ENCODE data around the gene ZFYVE19. TPM values are rescaled to one million over a fixed set of nuclear protein-coding genes. Genes with fewer than 3 reads are reported as not detected.
A peak's percentile ranks its signal among the peaks of the same experiment; 100 is the strongest.

ZFYVE19 gene
- total RNA-seq, 4 donors from 2014 or later = 5.6 to 37.5 (median 15.2) TPM

- peak overlapping the region; percentile 43 to 56 for H3K4me3 ChIP-seq
- TF ChIP-seq CTCF (IDR thresholded peaks at IDR 0.05) = no peak
- TF ChIP-seq POLR2A (IDR thresholded peaks at IDR 0.05) = no peak
- no peaks in the 10 kb centered on the region for H3K27me3 ChIP-seq
- DNase-seq = no peak
- H3K4me1 ChIP-seq = peaks cover 0 to 4% of the 10 kb centered on the region in 2 donors
- intact Hi-C loops (cut with DNase I; ENCODE audit: low total_unique reads) = no loop called here
- peak overlapping the region; percentile 67 to 83 for H3K27ac ChIP-seq
- H3K9me3 ChIP-seq = no peaks in the 10 kb centered on the region
- no peaks in the 10 kb centered on the region for H3K36me3 ChIP-seq
Observed at GRCh38 chr15:40764629-40765103, 42.2 kb upstream of the ZFYVE19 start.

- peak overlapping the region in 1 of 2 donors; percentile 83 for H3K27ac ChIP-seq
- no peak for DNase-seq
- H3K27me3 ChIP-seq = no peaks in the 10 kb centered on the region
- no peak overlapping the region for H3K4me3 ChIP-seq
- intact Hi-C loops (cut with DNase I; ENCODE audit: low total_unique reads) = no loop called here
- peaks cover 0 to 4% of the 10 kb centered on the region in 2 donors for H3K4me1 ChIP-seq
- no peaks in the 10 kb centered on the region for H3K36me3 ChIP-seq
- H3K9me3 ChIP-seq = no peaks in the 10 kb centered on the region
- TF ChIP-seq CTCF (IDR thresholded peaks at IDR 0.05) (no peak), POLR2A (IDR thresholded peaks at IDR 0.05) (no peak)
Observed at GRCh38 chr15:40766194-40766815, 40.6 kb upstream of the ZFYVE19 start.

- H3K4me1 ChIP-seq = peaks cover 0 to 4% of the 10 kb centered on the region in 2 donors
Observed at GRCh38 chr15:40766906-40767837, 39.7 kb upstream of the ZFYVE19 start.

GRCh38 chr15:40767838-40768500 is 38.9 kb upstream of the ZFYVE19 start:
- intact Hi-C loops (cut with DNase I; ENCODE audit: low total_unique reads) = no loop called here
- Histone ChIP-seq H3K36me3 (no peaks in the 10 kb centered on the region), H3K4me1 (peaks cover 0 to 4% of the 10 kb centered on the region in 2 donors), H3K4me3 (no peak overlapping the region), H3K9me3 (no peaks in the 10 kb centered on the region), H3K27me3 (no peaks in the 10 kb centered on the region), H3K27ac (peak overlapping the region; percentile 32 to 37)
- TF ChIP-seq POLR2A (IDR thresholded peaks at IDR 0.05) (no peak), CTCF (IDR thresholded peaks at IDR 0.05) (no peak)
- no peak for DNase-seq

More at GRCh38 chr15:40766906-40767837, 39.7 kb upstream of the ZFYVE19 start:
- intact Hi-C loops (cut with DNase I; ENCODE audit: low total_unique reads) = no loop called here
- Histone ChIP-seq H3K4me3 (no peak overlapping the region), H3K9me3 (no peaks in the 10 kb centered on the region), H3K27ac (no peak overlapping the region), H3K36me3 (no peaks in the 10 kb centered on the region), H3K27me3 (no peaks in the 10 kb centered on the region)
- DNase-seq = no peak
- TF ChIP-seq POLR2A (IDR thresholded peaks at IDR 0.05) (no peak), CTCF (IDR thresholded peaks at IDR 0.05) (no peak)
